A204.1 (cell line): ENCODE measurements around the gene SPPL2C.
"Not testable (repeated sequence)": the region's sequence is repeated elsewhere in the genome, so short reads cannot be mapped to it uniquely, and the experiment has no call there.

ENCODE experiments used
- FAIRE-seq: peaks from 2 replicates; lab custom pipeline; 2012; peaks lifted over from hg19 to GRCh38; lab: Jason Lieb, UNC

SPPL2C gene

GRCh38 chr17:45850011-45850410 is 5.3 kb downstream of the SPPL2C start:
- no peak for FAIRE-seq

- no peak for FAIRE-seq
These were observed 5.8 kb downstream of the SPPL2C start for GRCh38 chr17:45850468-45850867.

- no peak for FAIRE-seq
These were observed 6.3 kb downstream of the SPPL2C start for GRCh38 chr17:45851022-45851421.

GRCh38 chr17:45851464-45851863 is 6.8 kb downstream of the SPPL2C start:
- no peak for FAIRE-seq

- no peak for FAIRE-seq
These were observed 7.2 kb downstream of the SPPL2C start for GRCh38 chr17:45851873-45852272.

- FAIRE-seq: peak; percentile 93
These were observed 8.0 kb downstream of the SPPL2C start for GRCh38 chr17:45852535-45853297.

GRCh38 chr17:45854209-45854608 is 9.5 kb downstream of the SPPL2C start:
- FAIRE-seq: no peak

GRCh38 chr17:45855691-45856336 is 11.1 kb downstream of the SPPL2C start:
- FAIRE-seq: no peak

GRCh38 chr17:45857977-45858708 is 13.5 kb downstream of the SPPL2C start:
- FAIRE-seq: no peak

GRCh38 chr17:45861165-45861564 is 16.5 kb downstream of the SPPL2C start:
- FAIRE-seq: no peak

- FAIRE-seq: not testable (repeated sequence)
These were observed 17.4 kb downstream of the SPPL2C start for GRCh38 chr17:45862127-45862526.

- FAIRE-seq: no peak
These were observed 19.4 kb downstream of the SPPL2C start for GRCh38 chr17:45863857-45864654.

- FAIRE-seq: no peak
These were observed 22.5 kb downstream of the SPPL2C start for GRCh38 chr17:45867171-45867570.

GRCh38 chr17:45867702-45868101 is 23.0 kb downstream of the SPPL2C start:
- no peak for FAIRE-seq

GRCh38 chr17:45868276-45868675 is 23.6 kb downstream of the SPPL2C start:
- FAIRE-seq: no peak

GRCh38 chr17:45869676-45870341 is 25.1 kb downstream of the SPPL2C start:
- no peak for FAIRE-seq

- FAIRE-seq: no peak
These were observed 25.8 kb downstream of the SPPL2C start for GRCh38 chr17:45870342-45870974.

- FAIRE-seq: no peak
These were observed 27.0 kb downstream of the SPPL2C start for GRCh38 chr17:45871718-45872117.

- no peak for FAIRE-seq
These were observed 29.0 kb downstream of the SPPL2C start for GRCh38 chr17:45873728-45874127.

- FAIRE-seq: no peak
These were observed 29.5 kb downstream of the SPPL2C start for GRCh38 chr17:45874151-45874550.

- FAIRE-seq: no peak
These were observed 31.9 kb downstream of the SPPL2C start for GRCh38 chr17:45876539-45876938.
